H1 (cell line): ENCODE measurements around the gene PTPN18. TPM values are rescaled to one million over a fixed set of nuclear protein-coding genes. Genes with fewer than 3 reads are reported as not detected.
A peak's percentile ranks its signal among the peaks of the same experiment; 100 is the strongest.

Source experiments
- CTCF ChIA-PET: fragments of 300-600 bp; sonication (Branson Sonifier 250); formaldehyde crosslinking; loops from one replicate; lab custom pipeline; 2021; ENCODE audit not compliant: partially characterized antibody; lab: Charles Lee
- POLR2A ChIA-PET: fragments of 300-600 bp; sonication (Branson Sonifier 250); formaldehyde crosslinking; loops from one replicate; lab custom pipeline; 2021; ENCODE audit warnings: inconsistent platforms; ENCODE audit not compliant: partially characterized antibody; lab: Charles Lee
- DNase-seq, 2 experiments: peaks; one replicate each; pipeline versions ENCODE4 v3.0.0 to v3.0.0-alpha.2; 2010 to 2022; ENCODE audit warnings: low spot score in 2 of 2, low read depth in 1 of 2, mixed read lengths in 1 of 2
- FAIRE-seq: peaks from 2 replicates; lab custom pipeline; 2011; peaks lifted over from hg19 to GRCh38; lab: Jason Lieb, UNC
- H2AFZ ChIP-seq: 2 replicates; pipeline ENCODE4 v1.8.1; 2012; ENCODE audit warnings: low read length, inconsistent platforms
- H2AK5ac ChIP-seq: 2 replicates; pipeline ENCODE4 v1.6.1; 2013; ENCODE audit warnings: low read depth, low read length
- H2BK120ac ChIP-seq: replicated peaks from 2 replicates; pipeline ENCODE3; 2013; ENCODE audit warnings: low read depth, low read length, inconsistent platforms
- H2BK12ac ChIP-seq: 2 replicates; pipeline ENCODE4 v1.6.1; 2013; ENCODE audit warnings: low read depth, low read length
- H2BK15ac ChIP-seq: 2 replicates; pipeline ENCODE4 v1.6.1; 2013; ENCODE audit warnings: low read length
- H2BK20ac ChIP-seq: 2 replicates; pipeline ENCODE4 v1.6.1; 2013; ENCODE audit warnings: low read length
- H2BK5ac ChIP-seq: 2 replicates; pipeline ENCODE4 v1.6.1; 2013; ENCODE audit warnings: low read depth, low read length
- H3K14ac ChIP-seq: 2 replicates; pipeline ENCODE4 v1.6.1; 2013; ENCODE audit warnings: inconsistent platforms; ENCODE audit not compliant: insufficient read length
- H3K18ac ChIP-seq: 2 replicates; pipeline ENCODE4 v1.6.1; 2013; ENCODE audit warnings: low read length; ENCODE audit errors: extremely low read depth
- H3K23ac ChIP-seq: 2 replicates; pipeline ENCODE4 v1.6.1; 2013; ENCODE audit warnings: inconsistent platforms; ENCODE audit not compliant: insufficient read length
- H3K23me2 ChIP-seq: 2 replicates; pipeline ENCODE4 v1.6.1; 2013; ENCODE audit warnings: low read depth, low read length
- H3K27ac ChIP-seq: 2 replicates; pipeline ENCODE4 v1.6.1; 2011; ENCODE audit warnings: low read depth, low read length, inconsistent platforms
- H3K27me3 ChIP-seq, 4 experiments: replicated peaks in 1 of 4; 1 replicate in 1 of 4; 2 replicates in 3 of 4; pipeline versions ENCODE4 v1.6.1 to v1.8.1; 2011 to 2013; ENCODE audit warnings: low read length in 3 of 4, mild to moderate bottlenecking in 3 of 4, inconsistent platforms in 2 of 4, mixed read lengths in 2 of 4, moderate library complexity in 1 of 4; ENCODE audit not compliant: control insufficient read depth in 3 of 4, insufficient read depth in 3 of 4; ENCODE audit errors: extremely low read depth in 1 of 4
- H3K36me3 ChIP-seq, 4 experiments: 2 replicates each; pipeline versions ENCODE4 v1.6.1 to v1.8.1; 2011 to 2013; ENCODE audit warnings: mild to moderate bottlenecking in 4 of 4, low read length in 3 of 4, moderate library complexity in 2 of 4, control low read depth in 1 of 4, inconsistent platforms in 1 of 4; ENCODE audit not compliant: insufficient read depth in 4 of 4, control insufficient read depth in 2 of 4
- H3K4ac ChIP-seq: replicated peaks from 2 replicates; pipeline ENCODE3; 2013; ENCODE audit warnings: low read length, low read depth, mixed read lengths, inconsistent platforms; ENCODE audit not compliant: insufficient read length
- H3K4me1 ChIP-seq, 4 experiments: replicated peaks in 1 of 4; 1 replicate in 1 of 4; 2 replicates in 3 of 4; pipeline versions ENCODE4 v1.6.1 to v1.8.1; 2011 to 2013; ENCODE audit warnings: low read length in 3 of 4, inconsistent platforms in 2 of 4, mixed read lengths in 1 of 4; ENCODE audit not compliant: insufficient read depth in 4 of 4, control insufficient read depth in 3 of 4
- H3K4me2 ChIP-seq, 2 experiments: 2 replicates each; pipeline versions ENCODE4 v1.6.1 to v1.8.1; 2011 to 2013; ENCODE audit warnings: low read depth in 2 of 2, low read length in 2 of 2, control low read depth in 1 of 2, inconsistent platforms in 1 of 2, mild to moderate bottlenecking in 1 of 2; ENCODE audit not compliant: insufficient read depth in 1 of 2
- H3K4me3 ChIP-seq, 4 experiments: fragments of 200-600, 300-600 bp in 1 of 4; sonication (generic), shearing (Covaris generic), sonication (Bioruptor Twin) in 1 of 4; 2 replicates each; pipeline versions ENCODE4 v1.5.1 to v1.8.1; 2011 to 2016; ENCODE audit warnings: low read length in 4 of 4, low read depth in 3 of 4, control low read depth in 2 of 4, inconsistent platforms in 2 of 4, mild to moderate bottlenecking in 2 of 4, mixed read lengths in 1 of 4, moderate library complexity in 1 of 4; ENCODE audit not compliant: insufficient read depth in 2 of 4; ENCODE audit errors: extremely low read depth in 1 of 4
- H3K56ac ChIP-seq: replicated peaks from 2 replicates; pipeline ENCODE3; 2013; ENCODE audit warnings: low read depth, mild to moderate bottlenecking, mixed read lengths, low read length, inconsistent platforms; ENCODE audit not compliant: insufficient read length
- H3K79me1 ChIP-seq: 2 replicates; pipeline ENCODE4 v1.6.1; 2013; ENCODE audit warnings: low read depth, low read length, control low read depth
- H3K79me2 ChIP-seq, 2 experiments: 2 replicates each; pipeline versions ENCODE4 v1.6.1 to v1.8.1; 2012 to 2013; ENCODE audit warnings: low read length in 2 of 2, mild to moderate bottlenecking in 2 of 2, inconsistent platforms in 1 of 2; ENCODE audit not compliant: insufficient read depth in 2 of 2, control insufficient read depth in 1 of 2
- H3K9ac ChIP-seq, 4 experiments: replicated peaks in 1 of 4; 1 replicate in 1 of 4; 2 replicates in 3 of 4; pipeline versions ENCODE4 v1.6.1 to v1.8.1; 2011 to 2013; ENCODE audit warnings: low read depth in 3 of 4, low read length in 3 of 4, control low read depth in 2 of 4, mild to moderate bottlenecking in 2 of 4, moderate library complexity in 2 of 4, inconsistent platforms in 1 of 4; ENCODE audit errors: extremely low read depth in 1 of 4
- H3K9me3 ChIP-seq, 2 experiments: 2 replicates each; pipeline versions ENCODE4 v1.6.1 to v1.8.1; 2012 to 2013; ENCODE audit warnings: mild to moderate bottlenecking in 2 of 2, moderate library complexity in 2 of 2, control low read depth in 1 of 2, inconsistent platforms in 1 of 2, low read depth in 1 of 2, low read length in 1 of 2, mixed read lengths in 1 of 2; ENCODE audit not compliant: insufficient read depth in 2 of 2
- H4K20me1 ChIP-seq, 2 experiments: replicated peaks in 1 of 2; 2 replicates each; pipeline versions ENCODE3 to v1.8.1; 2011 to 2013; ENCODE audit warnings: inconsistent platforms in 2 of 2, low read length in 2 of 2, mild to moderate bottlenecking in 1 of 2; ENCODE audit not compliant: insufficient read depth in 2 of 2, control insufficient read depth in 1 of 2
- H4K5ac ChIP-seq: 2 replicates; pipeline ENCODE4 v1.6.1; 2013; ENCODE audit warnings: low read length, low read depth, mixed read lengths, inconsistent platforms; ENCODE audit not compliant: insufficient read length
- H4K8ac ChIP-seq: 2 replicates; pipeline ENCODE4 v1.8.0; 2013; ENCODE audit warnings: mild to moderate bottlenecking, moderate library complexity, low read length, inconsistent platforms; ENCODE audit not compliant: insufficient read depth; ENCODE audit errors: extremely low read depth
- H4K91ac ChIP-seq: replicated peaks from 2 replicates; pipeline ENCODE3; 2013; ENCODE audit warnings: low read length, mixed read lengths, inconsistent platforms; ENCODE audit not compliant: insufficient read length
- CBX8 ChIP-seq: fragments of 300-800, 300-1000 bp; sonication (generic); IDR thresholded peaks from 2 replicates; pipeline ENCODE4 v1.7.1; 2016; ENCODE audit warnings: low read depth, low read length, borderline replicate concordance
- CTBP2 ChIP-seq: IDR thresholded peaks from 2 replicates; pipeline ENCODE4 v1.7.0; 2011; ENCODE audit warnings: borderline replicate concordance, mild to moderate bottlenecking, moderate library complexity, mixed read lengths, low read length; ENCODE audit not compliant: insufficient read depth, insufficient read length
- JUND ChIP-seq: IDR thresholded peaks from 2 replicates; pipeline ENCODE4 v1.6.1; 2011; ENCODE audit warnings: mild to moderate bottlenecking, improper control_type of control experiment, low read length
- POU5F1 ChIP-seq: IDR thresholded peaks from 2 replicates; pipeline ENCODE4 v1.6.1; 2011; ENCODE audit warnings: low read depth, mild to moderate bottlenecking, low read length, moderate library complexity
- RAD21 ChIP-seq, 2 experiments: IDR thresholded peaks in 1 of 2; conservative IDR thresholded peaks in 1 of 2; 2 replicates each; pipeline ENCODE4 v1.6.1; 2011; ENCODE audit warnings: low read depth in 2 of 2, low read length in 2 of 2, improper control_type of control experiment in 1 of 2, inconsistent platforms in 1 of 2, mild to moderate bottlenecking in 1 of 2, moderate library complexity in 1 of 2
- RNF2 ChIP-seq: fragments of 200-900, 300-1000 bp; sonication (generic); IDR thresholded peaks from 2 replicates; pipeline ENCODE4 v1.7.1; 2016; ENCODE audit warnings: borderline replicate concordance, low read depth, mild to moderate bottlenecking, antibody characterized with exemption, low read length; ENCODE audit not compliant: poor library complexity, severe bottlenecking; ENCODE audit errors: missing control alignments
- SP1 ChIP-seq: IDR thresholded peaks from 2 replicates; pipeline ENCODE4 v1.6.1; 2011; ENCODE audit warnings: low read depth, low read length
- TBP ChIP-seq: IDR thresholded peaks from 2 replicates; pipeline ENCODE4 v1.6.1; 2011; ENCODE audit warnings: low read depth, low read length, improper control_type of control experiment
- WGBS, 2 experiments: shearing (Covaris generic) in 1 of 2; methylation state at CpG; one replicate each; pipeline versions ENCODE4 v1.1.6 to v1.1.7; 2013 to 2015; ENCODE audit warnings: low lambda C conversion rate in 2 of 2, mixed read lengths in 2 of 2, inconsistent platforms in 1 of 2, low coverage in 1 of 2, missing lambda C conversion rate in 1 of 2; ENCODE audit not compliant: insufficient replicate concordance in 2 of 2, insufficient coverage in 1 of 2, insufficient read length in 1 of 2; ENCODE audit errors: extremely low coverage in 1 of 2, missing lambda C conversion rate in 1 of 2; 5-methylcytosine and 5-hydroxymethylcytosine counted together
- polyA plus RNA-seq, 7 experiments: library from polyadenylated mRNA; depleted of rRNA in 3 of 7; stranded (reverse) in 5 of 7; unstranded in 2 of 7; fragments of >200 nt in 5 of 7; fragments of 200-250 nt in 2 of 7; gene quantifications; 1 replicate in 5 of 7; 2 replicates in 1 of 7; 4 replicates in 1 of 7; pipeline versions ENCODE4 v1.2.1 to v1.2.3, GENCODE V29; 2011 to 2013; ENCODE audit warnings: missing spikeins in 2 of 7, mixed read lengths in 2 of 7
- total RNA-seq: library from RNA; stranded (reverse); fragmentation: NEBNext Ultra II Directional; extraction: Animal tissue kit (Norgen Biotek cat#: 25700); gene quantifications from 2 replicates; pipeline ENCODE4 v1.2.1, GENCODE V29; 2021

The PTPN18 gene
- total and polyA plus RNA-seq, 2 of the 8 experiments (the other 6 are each of a cell fraction or from before 2014, with no cell fraction given): 13.2 to 14.7 TPM

- FAIRE-seq: no peak
- peaks cover 6% of the 10 kb centered on the region; the same call in 1 of the 2 replicates for H3K23me2 ChIP-seq
- no peak overlapping the region for H3K4me2 ChIP-seq
- H2AK5ac ChIP-seq: no peak overlapping the region
- H2AFZ ChIP-seq: no peak overlapping the region
- H3K9me3 ChIP-seq: no peaks in the 10 kb centered on the region
- H4K20me1 ChIP-seq: peaks cover 0 to 1% of the 10 kb centered on the region in 2 experiments
- no peak overlapping the region for H2BK5ac ChIP-seq
- no peak overlapping the region for H3K27ac ChIP-seq
- no peak overlapping the region for H3K4ac ChIP-seq
- 94% methylated on average over 7 of the region's 7 CpGs; no CpG with 5 or more reads in 1 of the 2 experiments for WGBS, 2 experiments
- 0 out of 2 replicates have a peak overlapping the region, but pooled peaks have one; percentile 29 for H2BK15ac ChIP-seq
- H3K36me3 ChIP-seq: no peaks in the 10 kb centered on the region
- H3K14ac ChIP-seq: no peak overlapping the region
- no peak overlapping the region for H3K18ac ChIP-seq
- DNase-seq: no peak
- no peak overlapping the region for H3K9ac ChIP-seq
- ChIA-PET POLR2A (no interaction called here), CTCF (interaction anchor here (0.7 to 1.3 kb wide), 3 partner anchors 15 to 20 kb away, joined by 3 read pairs; no protein-coding TSS in a partner anchor)
- peaks cover 0 to 10% (median 3%) of the 10 kb centered on the region in 4 experiments; a peak in 5 of 7 replicates for H3K4me1 ChIP-seq
- no peak overlapping the region for H4K91ac ChIP-seq
- peaks cover 0 to 14% (median 8%) of the 10 kb centered on the region in 4 experiments; a peak in 4 of 7 replicates for H3K27me3 ChIP-seq
- H3K23ac ChIP-seq: no peak overlapping the region
- H3K79me1 ChIP-seq: no peaks in the 10 kb centered on the region
- no peak overlapping the region; the same call in 1 of the 2 replicates for H2BK12ac ChIP-seq
- no peak overlapping the region for H2BK120ac ChIP-seq
- no peak overlapping the region for H2BK20ac ChIP-seq
- no peak overlapping the region for H4K8ac ChIP-seq
- no peak overlapping the region for H3K56ac ChIP-seq
- H3K4me3 ChIP-seq: no peak overlapping the region
- H3K79me2 ChIP-seq: no peaks in the 10 kb centered on the region
- no peak overlapping the region for H4K5ac ChIP-seq
- TF ChIP-seq TBP: no peak
- no peak for TF ChIP-seq RNF2
- TF ChIP-seq SP1: no peak
- TF ChIP-seq CBX8: no peak
- TF ChIP-seq RAD21 (IDR thresholded peaks at IDR 0.05 in 1 of 2, conservative IDR thresholded peaks at IDR 0.05 in 1 of 2; ENCODE audit: low read depth in 2 of 2, low read length in 2 of 2): no peak
- TF ChIP-seq POU5F1: no peak
- TF ChIP-seq CTBP2: no peak
- TF ChIP-seq JUND: no peak
Observed at GRCh38 chr2:130393318-130393910, 37.6 kb downstream of the PTPN18 start.
